NCI-H1105 (cell line): ENCODE results near the gene AMACR.
"Not testable (repeated sequence)": the region's sequence is repeated elsewhere in the genome, so short reads cannot be mapped to it uniquely, and the experiment has no call there.

Source experiments
- DNase-seq: peaks from one replicate; lab custom pipeline; 2025; lab: John Stamatoyannopoulos, UW

The AMACR gene

DNA sequence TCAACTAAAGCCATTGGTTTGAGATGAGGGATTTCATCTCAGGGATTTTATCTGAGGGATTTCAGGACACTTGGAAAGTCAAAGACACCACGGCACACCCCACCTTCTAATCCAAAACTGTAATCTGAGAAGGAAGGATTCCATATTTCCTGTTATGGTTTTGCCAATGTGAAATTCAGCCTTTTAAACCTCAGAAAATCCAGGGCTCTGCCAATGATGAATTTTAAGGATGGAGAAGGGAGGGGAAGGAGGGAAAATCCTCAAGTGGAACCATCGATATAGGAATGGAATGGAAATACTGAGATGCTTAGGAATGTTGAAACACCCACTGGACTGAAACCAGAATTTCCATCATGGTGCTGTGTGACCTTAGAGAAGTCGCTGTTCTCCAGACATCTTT lies 29.9 kb upstream of the AMACR start:
- DNase-seq: no peak

DNA sequence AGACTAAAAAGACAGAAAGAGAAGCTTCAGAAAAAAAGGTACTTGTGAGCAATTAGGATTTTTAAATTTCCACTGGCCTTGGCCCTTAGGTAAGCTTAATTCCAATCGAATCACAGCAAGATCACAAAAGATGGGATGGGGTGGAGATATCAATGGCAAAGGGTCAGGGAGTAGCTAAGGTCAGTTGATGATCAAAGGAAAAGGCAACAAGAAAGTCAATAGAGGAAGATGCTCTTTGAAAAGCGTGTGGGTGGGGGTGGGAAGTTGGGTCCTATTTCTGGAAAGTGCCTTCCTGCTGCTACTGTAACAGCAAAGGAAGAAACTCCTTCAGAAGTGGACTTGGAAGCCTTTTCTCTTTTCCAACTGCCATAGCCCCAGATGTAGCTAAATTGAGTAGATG lies 27.9 kb upstream of the AMACR start:
- no peak for DNase-seq

- no peak for DNase-seq
Measured at GRCh38 chr5:34034534-34035327, 26.9 kb upstream of the AMACR start.

GRCh38 chr5:34031966-34032365 lies 24.1 kb upstream of the AMACR start:
- no peak for DNase-seq

DNA sequence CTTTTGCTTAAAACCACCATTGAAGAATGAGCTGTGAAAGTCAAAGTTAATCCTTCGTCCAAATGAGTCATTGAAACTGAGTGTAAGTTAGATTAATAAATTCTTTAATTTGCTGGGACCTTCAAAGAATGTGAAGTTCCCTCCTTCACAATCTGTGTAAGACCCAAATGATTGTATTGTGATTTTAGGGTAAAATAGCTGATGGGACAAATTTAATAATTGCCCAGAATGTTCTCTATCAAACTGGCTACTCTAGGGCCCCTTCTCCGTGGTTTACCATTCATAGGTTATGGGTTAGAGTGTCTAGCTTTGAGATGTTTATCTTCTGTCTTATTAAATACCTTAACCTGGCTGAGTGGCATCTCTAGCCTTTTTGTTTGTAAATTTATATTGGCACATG lies 23.3 kb upstream of the AMACR start:
- DNase-seq: no peak

DNA sequence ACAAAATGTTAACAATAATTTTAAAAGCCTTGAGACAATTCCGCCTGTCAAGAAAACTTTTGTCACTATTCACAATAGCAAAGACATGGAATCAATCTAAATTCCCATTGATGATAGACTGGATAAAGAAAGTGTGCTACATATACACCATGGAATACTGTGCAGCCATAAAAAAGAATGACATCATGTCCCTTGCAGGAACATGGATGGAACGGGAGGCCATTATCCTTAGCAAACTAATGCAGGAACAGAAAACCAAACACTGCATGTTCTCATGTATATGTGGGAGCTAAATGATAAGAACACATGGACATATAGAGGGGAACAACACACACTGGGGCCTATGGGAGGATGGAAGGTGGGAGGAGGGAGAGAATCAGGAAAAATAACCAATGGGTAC lies 22.7 kb upstream of the AMACR start:
- DNase-seq: not testable (repeated sequence)

- no peak for DNase-seq
Measured at GRCh38 chr5:34030048-34030447, 22.2 kb upstream of the AMACR start.

DNA sequence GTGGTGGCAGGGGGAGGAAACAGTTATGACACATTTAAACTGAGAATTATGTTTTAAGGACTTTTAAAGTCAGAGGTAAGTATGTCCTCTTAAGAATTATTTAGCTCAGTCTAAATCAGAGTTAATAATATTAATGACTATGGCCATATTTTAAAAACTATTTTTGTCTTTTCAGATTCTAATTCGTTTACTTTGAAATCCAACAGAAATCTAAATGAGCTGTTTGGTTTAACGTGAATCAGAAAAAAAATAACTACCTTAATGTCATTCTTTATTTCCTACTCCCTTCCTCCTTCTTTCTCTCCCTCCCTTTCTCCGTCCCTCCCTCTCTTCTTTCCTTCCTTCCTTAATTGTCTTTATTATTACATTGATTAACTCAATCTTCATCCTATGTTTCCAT lies 20.5 kb upstream of the AMACR start:
- DNase-seq: no peak

GRCh38 chr5:34026089-34026761 lies 18.4 kb upstream of the AMACR start:
- no peak for DNase-seq

GRCh38 chr5:34022121-34022705 lies 14.4 kb upstream of the AMACR start:
- no peak for DNase-seq

DNA sequence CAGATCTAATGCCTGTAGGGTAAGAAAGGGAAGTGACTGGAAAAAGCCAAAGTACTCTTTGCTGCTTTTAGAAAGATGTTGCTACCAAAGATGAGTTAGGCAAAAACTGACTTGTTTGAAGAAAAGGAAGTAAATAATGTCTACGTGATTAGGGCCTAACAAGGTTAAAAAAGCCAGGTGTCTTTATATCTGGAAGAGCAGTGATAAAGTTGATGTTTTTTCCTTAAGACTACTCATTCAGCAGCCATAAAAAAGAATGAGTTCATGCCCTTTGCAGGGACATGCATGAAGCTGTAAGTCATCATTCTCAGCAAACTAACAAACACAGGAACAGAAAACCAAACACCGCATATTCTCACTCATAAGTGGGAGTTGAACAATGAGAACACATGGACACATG lies 13.5 kb upstream of the AMACR start:
- DNase-seq: no peak

DNA sequence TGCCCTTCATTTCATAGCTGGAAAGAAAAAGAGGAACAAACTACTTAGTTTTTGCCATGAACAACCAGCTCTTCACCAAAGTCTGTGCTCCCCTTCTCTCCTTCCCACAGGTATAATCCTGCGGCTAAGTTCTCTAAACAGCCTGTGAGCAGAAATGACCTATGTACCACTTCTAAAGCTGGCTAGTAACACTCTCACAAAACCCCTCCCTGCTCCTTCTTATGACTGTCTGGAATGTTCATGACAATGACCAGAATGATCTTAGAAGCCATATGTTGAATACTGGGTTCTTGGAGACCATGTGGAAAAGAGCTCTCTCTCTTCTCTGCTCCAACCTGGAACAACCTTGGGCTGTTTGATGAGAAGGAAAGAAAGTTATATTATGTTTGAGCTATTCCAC lies 12.9 kb upstream of the AMACR start:
- no peak for DNase-seq

DNA sequence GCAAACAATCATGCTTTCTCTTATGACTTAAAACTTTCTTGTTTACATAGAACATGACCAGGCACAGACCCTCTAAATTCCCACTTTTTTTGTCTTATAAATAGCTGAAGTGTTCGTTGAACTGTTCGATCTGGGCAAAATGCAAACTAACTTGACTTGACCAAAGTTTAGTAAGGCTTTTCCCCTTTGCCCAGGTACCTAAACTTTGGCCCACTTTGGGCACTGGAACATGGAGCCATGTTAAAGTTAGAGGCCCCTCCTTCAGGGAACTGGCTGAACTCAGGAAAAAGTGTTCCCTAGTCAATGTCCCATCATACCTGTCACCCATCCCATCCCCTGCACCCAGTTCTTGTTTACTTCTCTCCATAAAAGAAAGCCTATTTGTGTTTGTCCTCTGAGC lies 9.4 kb upstream of the AMACR start:
- no peak for DNase-seq

DNA sequence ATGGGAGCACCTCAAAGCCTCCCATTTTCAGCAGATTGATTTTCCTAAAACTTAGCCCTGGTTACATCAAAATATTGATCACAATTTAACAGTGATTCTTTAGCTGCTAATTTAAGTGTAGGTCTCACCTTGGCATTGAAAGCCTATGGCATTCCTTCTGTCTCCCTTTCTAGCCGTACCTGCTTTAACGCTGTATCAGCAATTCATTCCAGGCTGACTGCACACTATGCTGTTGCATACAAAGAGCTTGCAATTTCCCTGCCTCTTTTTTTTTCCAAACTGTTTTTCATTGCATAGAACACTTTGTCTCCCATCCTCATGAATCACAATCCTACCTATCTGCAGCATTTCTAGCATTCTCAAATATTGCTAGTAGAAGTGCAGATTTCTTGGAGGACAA lies 8.9 kb upstream of the AMACR start:
- DNase-seq: no peak

GRCh38 chr5:34016222-34016621 lies 8.4 kb upstream of the AMACR start:
- no peak for DNase-seq

- no peak for DNase-seq
Measured at GRCh38 chr5:34015120-34015822, 7.4 kb upstream of the AMACR start.

DNA sequence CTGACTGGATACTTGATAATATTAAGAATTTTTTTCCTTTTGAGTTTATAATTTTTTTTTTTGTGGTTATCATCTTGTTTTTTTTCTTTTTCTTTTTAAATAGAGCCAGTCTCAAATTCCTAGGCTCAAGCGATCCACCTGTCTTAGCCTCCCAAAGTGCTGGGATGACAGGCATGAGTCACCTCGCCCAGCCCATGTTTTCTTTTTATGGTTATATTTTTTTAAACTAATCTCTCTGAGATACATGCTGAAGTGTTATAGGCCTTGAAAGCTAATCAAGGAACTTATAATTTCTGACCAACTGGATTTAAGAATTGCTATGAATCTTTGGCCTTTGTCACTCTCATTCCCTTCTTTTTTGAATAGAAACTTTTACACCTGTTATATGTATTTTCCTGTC lies 6.8 kb upstream of the AMACR start:
- DNase-seq: no peak

DNA sequence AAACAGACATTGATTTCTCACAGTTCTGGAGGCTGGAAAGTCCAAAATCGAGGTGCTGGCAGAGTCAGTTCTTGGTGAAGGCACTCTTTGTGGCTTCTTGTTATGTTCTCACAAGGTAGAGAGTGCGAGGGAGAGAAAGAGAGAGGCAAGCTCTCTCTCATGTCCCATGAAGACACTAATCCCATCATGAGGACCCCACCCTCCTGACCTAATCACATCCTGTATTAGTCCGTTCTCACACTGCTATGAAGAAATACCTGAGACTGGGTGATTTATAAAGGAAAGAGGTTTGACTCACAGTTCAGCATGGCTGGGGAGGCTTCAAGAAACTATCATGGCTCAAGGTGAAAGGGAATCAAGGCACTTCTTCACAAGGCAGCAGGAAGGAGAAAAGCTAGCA lies 5.7 kb upstream of the AMACR start:
- no peak for DNase-seq

DNA sequence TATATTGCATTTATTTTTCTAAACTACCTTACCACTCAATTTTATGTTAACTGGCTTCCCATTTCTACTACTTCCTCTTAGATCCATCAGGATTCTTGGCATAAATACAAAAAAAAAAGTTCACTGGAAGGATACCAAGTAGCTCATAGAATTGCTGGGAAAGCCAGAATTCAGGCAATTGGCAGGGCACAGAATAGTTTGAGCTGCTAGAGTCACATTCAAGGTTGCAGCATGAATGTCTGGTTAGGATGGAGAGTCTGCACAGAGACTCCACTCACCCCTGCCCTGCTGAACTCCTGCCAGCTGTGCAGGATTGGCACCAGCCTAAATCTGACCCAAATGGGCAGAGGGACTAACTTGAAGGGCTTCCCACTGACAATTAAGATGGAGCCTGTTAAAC lies 4.9 kb upstream of the AMACR start:
- DNase-seq: no peak

- DNase-seq: no peak
Measured at GRCh38 chr5:34011536-34011935, 3.7 kb upstream of the AMACR start.

DNA sequence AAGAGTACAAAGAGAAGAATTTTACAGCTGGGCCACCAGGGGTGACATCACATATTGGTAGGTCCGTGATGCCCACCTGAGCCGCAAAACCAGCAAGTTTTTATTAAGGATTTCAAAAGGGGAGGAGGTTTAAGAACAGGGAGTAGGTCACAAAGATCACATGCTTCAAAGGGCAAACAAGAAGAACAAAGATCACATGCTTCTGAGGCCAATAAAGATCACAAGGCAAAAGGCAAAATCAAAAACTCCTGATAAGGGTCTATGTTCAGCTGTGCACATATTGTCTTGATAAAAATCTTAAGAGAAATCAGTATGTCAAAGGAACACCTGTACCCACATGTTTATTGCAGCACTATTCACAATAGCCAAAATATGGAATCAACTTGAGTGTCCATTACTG lies 2.3 kb upstream of the AMACR start:
- not testable (repeated sequence) for DNase-seq

DNA sequence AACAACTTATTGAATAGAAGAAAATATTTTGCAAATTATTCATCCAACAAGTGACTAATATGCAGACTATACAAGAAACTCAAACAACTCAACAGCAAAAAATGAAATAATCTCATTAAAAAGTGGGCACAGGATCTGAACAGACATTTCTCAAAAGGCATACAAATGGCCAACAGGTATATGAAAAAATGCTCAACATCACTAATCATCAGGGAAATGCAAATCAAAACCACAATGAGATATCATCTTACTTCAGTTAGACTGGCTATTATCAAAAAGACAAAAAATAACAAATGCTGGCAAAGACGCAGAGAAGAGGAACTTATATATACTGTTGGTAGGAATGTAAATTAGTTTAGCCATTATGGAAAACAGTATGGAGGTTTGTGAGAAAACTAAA lies 1.8 kb upstream of the AMACR start:
- DNase-seq: no peak

DNA sequence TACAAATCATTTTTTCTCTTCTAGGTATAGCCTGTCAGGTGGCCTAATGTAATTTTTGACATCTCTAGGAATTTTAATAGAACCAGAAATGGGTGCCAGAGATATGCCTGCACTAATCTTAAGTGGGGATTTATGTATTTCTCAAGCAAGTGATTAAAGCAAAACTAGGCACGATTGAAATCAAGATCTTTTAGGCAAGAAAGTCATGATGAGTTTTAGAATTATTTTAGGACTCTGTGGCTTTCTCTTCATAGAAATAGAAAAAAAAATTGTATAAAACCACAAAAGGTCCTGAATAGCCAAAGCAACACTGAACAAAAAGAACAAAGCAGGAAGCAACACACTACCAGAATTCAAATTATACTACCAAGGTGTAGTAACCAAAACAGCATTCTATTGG lies 952 bp upstream of the AMACR start:
- DNase-seq: no peak
